PFSK-1 (cell line): ENCODE measurements around the gene SKOR2.

Experiments used
- FOXP2 ChIP-seq: optimal IDR thresholded peaks from 2 replicates; pipeline ENCODE3; 2011; ENCODE audit warnings: borderline replicate concordance, control low read depth, inconsistent platforms; ENCODE audit not compliant: insufficient read depth; ENCODE audit errors: extremely low read length, extremely low read depth
- POLR2AphosphoS5 ChIP-seq: IDR thresholded peaks from 2 replicates; pipeline ENCODE4 v1.6.1; 2012; ENCODE audit warnings: low read depth, mild to moderate bottlenecking, control low read depth, low read length, moderate library complexity
- SIN3A ChIP-seq: IDR thresholded peaks from 2 replicates; pipeline ENCODE4 v1.6.1; 2012; ENCODE audit warnings: mild to moderate bottlenecking, low read length, moderate library complexity, borderline replicate concordance; ENCODE audit not compliant: insufficient read depth
- TAF1 ChIP-seq: IDR thresholded peaks from 2 replicates; pipeline ENCODE4 v1.6.1; 2012; ENCODE audit warnings: low read length, control low read depth, borderline replicate concordance; ENCODE audit not compliant: insufficient read depth
- TF ChIP-seq, protein P1 (sequence below), 2 experiments: IDR thresholded peaks; 2 replicates each; pipeline versions ENCODE4 v1.6.1 to v1.8.0; 2011 to 2012; ENCODE audit warnings: low read depth in 2 of 2, low read length in 2 of 2, control low read depth in 1 of 2, inconsistent platforms in 1 of 2, mild to moderate bottlenecking in 1 of 2, moderate library complexity in 1 of 2; ENCODE audit not compliant: insufficient read depth in 1 of 2

SKOR2 gene

DNA sequence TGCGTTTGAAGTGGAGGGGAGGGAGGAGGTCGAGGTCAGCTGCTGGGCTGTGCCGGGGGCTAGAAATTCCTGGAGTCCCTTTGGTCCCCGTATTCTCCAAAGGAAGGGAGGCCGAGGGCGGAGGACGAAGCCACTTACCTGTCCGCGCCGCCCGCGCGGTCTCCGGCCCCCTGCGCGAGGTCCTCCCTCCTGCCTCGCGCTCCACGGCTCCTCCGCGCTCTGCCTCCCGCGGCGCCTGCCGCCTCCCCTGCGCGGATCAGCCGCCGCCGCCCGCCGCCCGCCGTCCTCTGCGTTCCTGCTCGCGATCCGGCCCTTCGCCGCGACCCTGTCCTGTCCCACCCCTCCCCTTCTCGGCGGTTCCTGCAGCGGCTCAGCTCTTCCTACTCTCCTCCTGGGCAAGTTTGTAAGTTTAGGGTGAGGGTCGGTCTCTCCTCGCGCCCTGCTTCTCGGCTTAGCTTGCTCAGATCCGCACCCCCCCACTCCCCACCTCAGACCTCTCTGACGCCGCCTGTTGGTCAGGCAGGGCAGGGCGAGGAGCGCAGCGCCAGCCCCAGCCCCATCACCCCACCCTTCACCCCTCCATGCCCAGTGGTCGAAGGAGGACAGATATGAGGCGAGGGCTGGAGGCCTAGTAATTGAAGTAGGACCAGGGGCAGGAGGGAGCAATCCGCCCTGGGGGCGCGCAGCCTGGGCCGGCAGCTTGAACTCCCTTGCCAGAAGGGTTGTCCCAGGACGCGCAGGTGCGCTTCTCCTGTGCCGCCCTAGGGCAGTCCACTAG, 9.7 kb upstream of the SKOR2 start:
- TF ChIP-seq FOXP2 (no peak), SIN3A (no peak), TAF1 (no peak), POLR2AphosphoS5 (no peak)
- TF ChIP-seq, protein P1, sequence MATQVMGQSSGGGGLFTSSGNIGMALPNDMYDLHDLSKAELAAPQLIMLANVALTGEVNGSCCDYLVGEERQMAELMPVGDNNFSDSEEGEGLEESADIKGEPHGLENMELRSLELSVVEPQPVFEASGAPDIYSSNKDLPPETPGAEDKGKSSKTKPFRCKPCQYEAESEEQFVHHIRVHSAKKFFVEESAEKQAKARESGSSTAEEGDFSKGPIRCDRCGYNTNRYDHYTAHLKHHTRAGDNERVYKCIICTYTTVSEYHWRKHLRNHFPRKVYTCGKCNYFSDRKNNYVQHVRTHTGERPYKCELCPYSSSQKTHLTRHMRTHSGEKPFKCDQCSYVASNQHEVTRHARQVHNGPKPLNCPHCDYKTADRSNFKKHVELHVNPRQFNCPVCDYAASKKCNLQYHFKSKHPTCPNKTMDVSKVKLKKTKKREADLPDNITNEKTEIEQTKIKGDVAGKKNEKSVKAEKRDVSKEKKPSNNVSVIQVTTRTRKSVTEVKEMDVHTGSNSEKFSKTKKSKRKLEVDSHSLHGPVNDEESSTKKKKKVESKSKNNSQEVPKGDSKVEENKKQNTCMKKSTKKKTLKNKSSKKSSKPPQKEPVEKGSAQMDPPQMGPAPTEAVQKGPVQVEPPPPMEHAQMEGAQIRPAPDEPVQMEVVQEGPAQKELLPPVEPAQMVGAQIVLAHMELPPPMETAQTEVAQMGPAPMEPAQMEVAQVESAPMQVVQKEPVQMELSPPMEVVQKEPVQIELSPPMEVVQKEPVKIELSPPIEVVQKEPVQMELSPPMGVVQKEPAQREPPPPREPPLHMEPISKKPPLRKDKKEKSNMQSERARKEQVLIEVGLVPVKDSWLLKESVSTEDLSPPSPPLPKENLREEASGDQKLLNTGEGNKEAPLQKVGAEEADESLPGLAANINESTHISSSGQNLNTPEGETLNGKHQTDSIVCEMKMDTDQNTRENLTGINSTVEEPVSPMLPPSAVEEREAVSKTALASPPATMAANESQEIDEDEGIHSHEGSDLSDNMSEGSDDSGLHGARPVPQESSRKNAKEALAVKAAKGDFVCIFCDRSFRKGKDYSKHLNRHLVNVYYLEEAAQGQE (IDR thresholded peaks at IDR 0.05; ENCODE audit: insufficient read depth in 1 of 2, low read depth in 2 of 2, low read length in 2 of 2) = no peak

DNA sequence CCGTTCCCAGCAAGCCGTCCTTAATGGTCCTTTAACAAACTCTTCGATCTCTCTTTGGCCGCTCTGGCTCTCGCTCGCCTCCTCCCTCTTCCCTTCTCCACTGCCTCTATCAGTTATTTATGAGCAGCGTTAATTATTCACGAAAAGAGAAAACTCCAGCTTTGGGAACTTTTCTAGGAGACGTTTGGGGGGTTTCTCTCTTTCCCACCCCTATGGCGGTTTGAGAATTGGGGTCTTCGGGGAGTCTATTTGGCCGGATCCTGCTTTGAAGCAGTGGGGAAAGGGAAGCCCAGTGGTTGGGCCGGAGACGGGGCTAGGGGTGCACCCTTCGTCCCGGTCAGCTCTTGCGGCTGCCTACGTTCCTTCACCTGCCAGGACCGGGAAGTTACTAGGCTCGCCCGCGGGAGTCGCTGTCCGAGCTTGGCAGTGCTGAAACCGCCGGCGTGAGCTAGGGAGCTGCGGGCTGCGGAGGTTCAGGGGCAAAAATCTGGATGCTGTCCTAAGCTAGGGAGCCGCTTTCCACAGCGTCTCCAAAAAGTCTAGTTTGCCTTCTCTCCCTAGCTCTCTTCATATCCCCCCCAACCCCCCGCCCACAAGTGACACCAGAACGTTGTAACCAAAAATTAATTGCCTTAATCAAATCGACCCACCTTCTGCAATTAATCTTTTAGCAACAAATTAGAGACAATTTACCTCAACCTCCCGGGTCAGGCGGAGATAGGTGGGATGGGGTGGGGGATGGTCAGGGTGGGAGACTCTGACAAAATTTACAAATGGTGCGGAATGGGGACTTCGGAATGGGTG, 8.9 kb upstream of the SKOR2 start:
- TF ChIP-seq, protein P1 (IDR thresholded peaks at IDR 0.05; ENCODE audit: insufficient read depth in 1 of 2, low read depth in 2 of 2, low read length in 2 of 2) = peak; percentile 90 to 95
- TF ChIP-seq SIN3A (no peak), POLR2AphosphoS5 (no peak)

DNA sequence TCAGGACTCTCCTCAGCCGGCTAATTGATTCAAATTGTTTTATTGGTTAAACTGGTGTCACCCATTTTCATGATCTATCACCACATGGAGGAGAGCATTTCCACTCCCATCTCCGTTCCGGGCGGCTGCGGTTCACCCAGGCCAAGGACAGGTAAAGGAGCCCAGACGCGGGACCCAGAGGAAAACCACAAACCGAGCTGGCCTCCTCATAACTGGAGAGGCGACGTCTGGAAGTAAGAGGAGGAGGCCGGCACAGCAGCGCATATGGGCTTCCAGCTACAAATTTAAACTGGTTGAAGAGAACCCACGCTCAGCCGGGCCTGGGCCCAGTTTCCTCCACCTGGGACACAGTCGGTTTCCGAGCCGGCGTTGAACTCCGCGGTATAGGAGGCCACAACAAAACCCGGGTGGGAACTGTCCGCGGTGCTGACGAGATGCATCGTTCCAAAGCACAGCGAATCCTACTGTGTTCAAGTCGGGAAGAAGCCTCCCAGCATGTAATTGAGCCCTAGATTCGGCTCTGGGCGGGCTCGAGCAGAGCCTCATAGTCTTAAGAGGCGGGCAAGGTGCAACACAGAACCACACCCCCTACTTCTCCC, 3.0 kb upstream of the SKOR2 start:
- TF ChIP-seq, protein P1 (IDR thresholded peaks at IDR 0.05; ENCODE audit: insufficient read depth in 1 of 2, low read depth in 2 of 2, low read length in 2 of 2) = peak; percentile 94 to 97
- TF ChIP-seq POLR2AphosphoS5 (no peak), TAF1 (no peak)

DNA sequence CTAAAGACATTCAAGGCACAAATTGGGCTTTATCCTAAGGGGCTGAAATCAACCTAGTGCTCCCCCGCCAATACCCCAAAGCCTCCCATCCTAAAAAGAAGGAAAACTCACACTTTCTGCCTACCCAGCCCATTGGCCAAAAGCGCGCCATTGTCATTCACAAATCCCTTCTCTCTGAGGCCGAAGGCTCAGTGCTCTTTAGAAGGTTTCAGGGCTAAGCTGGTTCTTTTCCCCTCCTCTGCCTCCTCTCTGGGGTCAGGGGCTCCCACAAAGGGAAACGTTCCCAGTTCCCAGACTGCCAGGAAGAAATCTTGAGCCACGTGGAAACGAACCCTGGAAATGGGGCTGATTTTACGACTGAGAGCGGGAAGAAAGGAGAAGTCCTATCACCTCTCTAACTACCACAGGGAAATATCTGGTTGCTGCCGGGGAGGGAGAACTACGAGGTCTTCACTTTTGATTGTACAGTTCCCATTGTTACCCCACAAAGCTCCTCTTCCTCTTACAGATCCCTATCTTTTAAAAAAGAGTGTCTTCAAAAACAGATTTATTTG, 1.7 kb upstream of the SKOR2 start:
- TF ChIP-seq, protein P1 (IDR thresholded peaks at IDR 0.05; ENCODE audit: insufficient read depth in 1 of 2, low read depth in 2 of 2, low read length in 2 of 2) = no peak
- no peak for TF ChIP-seq FOXP2
- TF ChIP-seq SIN3A = no peak
- no peak for TF ChIP-seq POLR2AphosphoS5
- TF ChIP-seq TAF1 = no peak
